Activated gamma-delta T cell treated with Interleukin-2 at 50 U/mL for 16 hours (primary cell): ENCODE results near the gene PRPH2.

ENCODE experiments used
- DNase-seq: peaks from one replicate; pipeline ENCODE4 v3.0.0-alpha.2; 2020

Gene PRPH2, protein sequence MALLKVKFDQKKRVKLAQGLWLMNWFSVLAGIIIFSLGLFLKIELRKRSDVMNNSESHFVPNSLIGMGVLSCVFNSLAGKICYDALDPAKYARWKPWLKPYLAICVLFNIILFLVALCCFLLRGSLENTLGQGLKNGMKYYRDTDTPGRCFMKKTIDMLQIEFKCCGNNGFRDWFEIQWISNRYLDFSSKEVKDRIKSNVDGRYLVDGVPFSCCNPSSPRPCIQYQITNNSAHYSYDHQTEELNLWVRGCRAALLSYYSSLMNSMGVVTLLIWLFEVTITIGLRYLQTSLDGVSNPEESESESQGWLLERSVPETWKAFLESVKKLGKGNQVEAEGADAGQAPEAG

DNA sequence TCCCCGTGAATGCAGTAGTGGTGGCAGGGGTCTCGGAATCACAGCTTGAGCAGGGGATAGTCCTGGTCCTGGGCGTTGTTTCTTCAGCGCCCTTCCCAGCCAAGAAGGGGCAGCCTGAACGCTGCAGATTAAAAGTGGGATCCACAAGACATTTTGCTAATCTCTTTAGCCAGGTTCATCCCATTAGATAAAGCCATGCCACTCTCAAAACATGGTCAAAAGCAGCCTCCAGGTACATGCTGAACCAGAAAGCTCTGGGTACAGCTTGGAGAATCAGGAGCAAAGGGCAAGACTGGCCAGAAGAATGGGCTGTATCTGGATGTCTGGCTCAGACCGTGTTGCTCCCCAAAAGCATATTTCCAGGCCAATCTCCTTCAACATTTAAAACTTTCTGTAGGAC, at the start of gene PRPH2:
TSS of gene PRPH2 (minus strand) at position 101 of the 400 bp plus-strand sequence. CDS start 263 bp downstream, outside the sequence.
- DNase-seq: no peak

DNA sequence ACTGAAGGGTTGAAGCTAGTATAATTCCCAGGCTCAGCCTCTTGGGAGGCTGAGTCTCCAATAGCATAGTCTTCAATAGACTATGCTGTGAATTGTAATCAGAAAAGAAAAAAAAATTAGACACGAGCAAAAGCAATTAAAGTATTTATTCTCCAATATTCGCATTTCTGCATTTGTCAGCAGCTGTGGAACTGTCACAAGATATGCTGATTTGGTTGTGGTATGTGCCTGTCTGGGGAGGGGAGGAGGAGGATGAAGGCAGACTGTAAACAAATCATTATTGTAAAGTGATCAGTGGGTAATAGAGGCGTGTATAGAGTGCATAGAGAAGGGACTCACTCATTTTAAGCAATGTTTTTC, 49.3 kb upstream of the PRPH2 start:
- DNase-seq: peak; percentile 25

DNA sequence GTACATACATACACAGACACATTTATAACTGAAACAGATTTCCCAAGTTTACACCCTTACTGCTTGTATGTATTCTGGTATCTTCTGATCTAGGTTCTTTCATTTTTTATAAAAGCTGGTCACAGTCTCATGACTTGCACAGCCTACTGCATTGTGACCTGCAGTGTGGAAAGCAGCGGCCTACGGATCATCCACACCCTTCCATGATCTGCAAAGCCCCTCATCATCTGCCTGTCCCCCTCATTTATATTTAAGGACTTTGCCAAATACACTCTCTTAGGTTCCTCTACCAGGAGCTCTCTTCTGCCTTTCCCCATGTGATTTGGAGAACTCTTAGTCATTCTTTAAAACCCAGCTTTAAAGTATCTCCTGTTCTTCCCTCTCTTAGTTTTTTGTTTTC, 47.4 kb upstream of the PRPH2 start:
- DNase-seq: no peak

DNA sequence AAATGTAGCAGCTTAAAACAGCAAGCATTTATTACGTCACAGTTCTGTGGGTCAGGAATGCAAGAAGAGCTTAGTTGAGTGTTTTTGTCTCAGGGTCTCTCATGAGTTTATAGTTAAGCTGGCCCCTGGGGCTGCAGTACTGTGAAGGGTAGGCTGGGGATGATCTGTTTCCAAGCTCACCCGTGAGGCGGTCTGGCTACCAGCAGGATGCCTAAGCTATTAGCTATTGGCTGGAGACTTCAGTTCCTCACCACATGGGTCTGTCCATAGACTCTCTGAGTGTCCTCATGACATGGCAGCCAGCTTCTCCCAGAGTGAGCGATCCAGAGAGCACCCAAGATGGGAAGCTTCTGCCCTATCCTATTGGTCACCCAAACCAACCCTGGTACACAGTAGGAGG, 46.7 kb upstream of the PRPH2 start:
- DNase-seq: no peak

DNA sequence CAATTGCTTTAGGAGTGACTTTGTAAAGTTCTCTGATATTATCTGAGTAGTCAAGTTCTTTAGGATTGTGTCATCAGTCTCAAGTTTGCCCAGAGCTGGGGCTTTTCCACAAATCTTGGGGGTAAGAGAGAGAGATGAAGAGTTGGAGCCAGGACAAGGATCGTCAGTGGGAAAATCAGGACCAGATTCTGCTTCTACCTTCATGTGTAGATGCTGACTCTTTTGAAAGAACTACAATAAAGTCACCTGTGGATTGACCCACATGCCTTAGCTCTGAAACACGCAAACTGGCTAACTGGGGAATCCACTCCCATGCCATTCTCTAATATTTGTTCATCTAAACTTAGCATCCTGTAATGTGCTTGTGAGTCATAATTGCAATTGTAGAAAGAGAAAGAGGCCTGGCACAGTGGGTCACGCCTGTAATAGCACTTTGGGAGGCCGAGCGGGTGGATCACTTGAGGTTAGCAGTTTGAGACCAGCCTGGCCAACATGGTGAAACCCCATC, 43.8 kb upstream of the PRPH2 start:
- DNase-seq: no peak

DNA sequence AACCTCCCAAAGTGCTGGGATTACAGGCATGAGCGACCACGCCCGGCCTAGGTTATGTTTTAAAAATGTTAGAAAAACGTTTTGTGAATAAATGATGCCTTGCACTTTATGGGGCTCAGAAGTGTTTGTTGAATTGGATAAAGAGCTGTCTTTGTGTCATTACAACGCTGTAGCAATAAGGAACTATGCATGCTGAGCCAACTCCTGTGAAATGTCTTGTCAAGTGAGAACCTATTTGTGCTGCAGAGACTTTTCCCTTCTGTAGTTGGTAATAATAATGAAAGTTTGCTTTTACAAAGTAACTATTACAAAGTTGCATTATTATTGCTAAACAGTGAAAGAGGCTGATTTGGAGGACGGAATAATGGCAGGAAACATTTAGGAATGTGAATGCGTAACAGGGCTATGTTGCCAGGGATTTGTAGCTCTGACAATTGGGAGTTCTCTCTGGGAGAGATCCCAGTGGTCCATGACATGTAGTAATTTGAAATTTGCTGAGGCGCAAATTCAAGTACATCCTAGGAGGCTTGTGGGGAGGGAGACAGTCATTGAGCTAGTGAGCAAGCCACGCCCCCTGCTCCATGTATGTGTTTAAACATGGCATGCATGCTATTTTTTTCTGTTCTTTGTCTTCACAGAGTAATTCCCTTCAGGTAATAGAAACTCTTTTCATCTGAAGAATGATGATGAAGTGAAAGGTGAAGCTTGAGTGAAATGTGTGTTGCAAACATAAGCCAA, 42.7 kb upstream of the PRPH2 start:
- DNase-seq: no peak

DNA sequence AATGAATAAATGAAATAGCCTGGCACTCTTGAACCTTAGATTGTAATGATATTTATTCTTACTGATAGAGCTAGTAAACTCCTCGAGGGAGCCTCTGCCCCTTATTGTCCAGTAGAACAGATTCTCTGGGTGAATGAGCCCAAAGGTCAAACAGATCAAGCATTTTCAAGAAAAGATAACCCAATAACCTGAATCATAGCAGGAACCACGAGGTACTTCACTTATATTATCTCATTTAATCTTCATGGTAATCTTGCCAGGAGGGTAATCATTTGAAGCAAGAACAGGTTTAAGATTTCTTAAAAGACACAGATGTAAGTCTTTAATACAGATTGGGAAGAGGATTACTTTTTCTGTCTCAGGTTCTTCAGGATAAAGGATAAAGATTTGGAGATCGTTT, 40.6 kb upstream of the PRPH2 start:
- DNase-seq: no peak

DNA sequence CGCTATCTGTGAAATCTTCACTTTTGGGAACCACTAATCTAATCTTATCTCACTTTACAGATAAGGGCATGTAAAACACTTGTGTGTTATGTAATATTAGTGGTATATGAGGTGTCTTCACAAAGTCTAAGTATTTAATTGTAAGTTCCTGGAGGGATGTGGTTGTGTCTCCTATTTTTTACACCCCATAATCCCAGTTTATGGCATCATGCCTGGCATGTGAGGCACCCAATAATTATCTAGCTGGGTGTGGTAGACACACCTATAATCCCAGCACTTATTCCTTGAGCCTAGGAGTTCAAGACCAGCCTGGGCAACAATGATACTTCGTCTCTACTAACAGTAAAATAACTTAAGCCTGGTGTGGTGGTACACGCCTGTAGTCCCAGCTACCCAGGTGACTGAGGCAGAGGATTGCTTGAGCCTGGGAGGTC, 40.0 kb upstream of the PRPH2 start:
- DNase-seq: no peak

DNA sequence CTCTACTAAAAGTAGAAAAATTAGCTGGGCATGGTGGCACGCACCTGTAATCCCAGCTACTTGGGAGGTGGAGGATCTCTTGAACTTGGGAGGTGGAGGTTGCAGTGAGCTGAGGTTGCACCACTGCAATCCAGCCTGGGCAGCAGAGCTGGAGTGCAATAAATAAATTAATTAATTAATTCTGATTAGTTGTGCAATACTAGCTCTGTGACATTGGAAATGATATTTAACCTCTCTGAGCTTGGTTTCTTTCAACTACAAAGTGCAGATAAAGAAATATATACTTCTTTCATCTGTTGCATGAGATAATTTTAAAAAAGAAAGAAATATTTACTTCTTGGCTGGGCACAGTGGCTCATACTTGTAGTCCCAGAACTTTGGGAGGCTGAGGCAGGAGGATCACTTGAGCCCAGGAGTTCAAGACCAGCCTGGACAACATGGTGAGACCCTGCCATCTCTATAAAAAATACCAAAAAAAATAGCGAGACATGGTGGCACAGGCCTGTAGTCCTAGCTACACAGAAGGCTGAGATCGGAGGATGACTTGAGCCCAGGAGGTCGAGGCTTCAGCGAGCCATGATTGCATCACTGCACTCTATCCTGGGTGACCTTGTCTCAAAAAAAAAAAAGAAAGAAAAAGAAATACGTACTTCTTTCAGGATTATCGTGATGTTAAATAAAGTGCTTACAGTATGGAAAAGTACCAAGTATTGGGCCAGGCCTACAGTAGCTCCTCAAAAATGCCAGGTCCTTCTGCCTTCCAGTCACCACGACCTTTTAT, 39.1 kb upstream of the PRPH2 start:
- no peak for DNase-seq

DNA sequence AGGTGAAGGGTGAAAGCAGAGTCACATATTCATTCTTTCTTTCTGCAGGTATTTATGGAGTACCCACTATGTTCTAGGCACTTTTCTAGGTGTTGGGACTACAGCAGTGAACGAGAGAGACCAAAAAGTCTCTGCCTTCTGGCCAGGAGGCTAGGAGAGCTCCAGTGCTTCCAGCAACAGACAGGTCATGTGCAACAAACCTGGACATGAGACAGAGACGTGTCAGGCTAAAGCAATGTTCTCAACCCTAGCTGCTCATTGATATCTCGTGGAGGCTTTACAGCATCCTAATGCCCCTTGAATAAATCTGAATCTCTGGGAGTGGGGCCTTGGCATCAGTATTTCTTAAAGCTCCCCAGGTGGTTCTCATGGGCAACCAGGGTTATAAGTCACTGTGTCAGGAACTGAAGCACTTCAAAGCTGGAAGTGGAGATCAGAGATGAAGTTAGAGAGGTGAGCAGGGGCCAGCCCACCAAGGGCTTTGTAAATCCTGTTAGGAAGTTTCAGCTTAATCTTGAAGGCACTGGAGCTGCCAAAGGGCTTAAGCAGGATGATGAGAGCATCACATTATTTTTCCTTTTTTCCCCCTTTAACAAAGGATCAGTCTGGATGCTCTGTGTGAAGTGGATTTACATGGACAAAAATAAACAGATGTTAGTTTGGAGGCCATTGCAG, 36.5 kb upstream of the PRPH2 start:
- DNase-seq: no peak

DNA sequence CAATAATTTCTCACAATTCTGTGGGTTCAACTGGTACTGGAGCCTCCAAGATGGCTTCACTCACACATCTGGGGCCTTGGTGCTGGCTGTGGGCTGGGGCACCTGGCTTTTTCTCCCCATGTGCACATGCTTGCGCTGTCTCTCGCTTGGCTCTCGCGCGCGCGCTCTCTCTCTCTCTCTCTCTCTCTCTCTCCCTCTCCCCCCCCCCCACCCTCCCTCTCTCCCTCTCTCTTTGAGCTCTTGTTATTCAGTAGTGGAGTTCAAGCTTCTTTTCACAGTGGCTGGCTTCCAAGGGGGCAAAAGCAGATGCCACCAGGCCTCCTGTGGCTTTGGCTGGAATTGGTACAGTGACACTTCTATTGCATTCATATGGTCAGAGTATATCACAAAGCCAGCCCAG, 34.3 kb upstream of the PRPH2 start:
- no peak for DNase-seq

DNA sequence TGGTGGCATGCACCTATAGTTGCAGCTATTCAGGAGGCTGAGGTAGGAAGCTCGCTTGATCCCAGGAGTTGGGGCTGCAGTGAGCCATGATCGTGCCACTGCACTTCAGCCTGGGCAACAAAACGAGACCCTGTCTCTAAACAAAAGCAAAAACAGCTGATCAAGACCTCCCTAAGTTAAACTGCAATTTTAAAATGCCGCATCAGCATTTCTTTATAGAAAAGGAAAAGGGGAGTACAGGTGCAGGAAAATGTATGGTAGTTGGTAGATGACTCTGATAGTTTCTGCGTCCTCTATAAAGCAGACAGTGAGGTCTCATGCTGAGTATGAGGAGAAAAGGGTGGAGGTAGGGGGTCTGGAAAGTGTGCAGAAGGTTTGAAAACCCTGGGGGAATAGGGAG, 32.4 kb upstream of the PRPH2 start:
- no peak for DNase-seq

DNA sequence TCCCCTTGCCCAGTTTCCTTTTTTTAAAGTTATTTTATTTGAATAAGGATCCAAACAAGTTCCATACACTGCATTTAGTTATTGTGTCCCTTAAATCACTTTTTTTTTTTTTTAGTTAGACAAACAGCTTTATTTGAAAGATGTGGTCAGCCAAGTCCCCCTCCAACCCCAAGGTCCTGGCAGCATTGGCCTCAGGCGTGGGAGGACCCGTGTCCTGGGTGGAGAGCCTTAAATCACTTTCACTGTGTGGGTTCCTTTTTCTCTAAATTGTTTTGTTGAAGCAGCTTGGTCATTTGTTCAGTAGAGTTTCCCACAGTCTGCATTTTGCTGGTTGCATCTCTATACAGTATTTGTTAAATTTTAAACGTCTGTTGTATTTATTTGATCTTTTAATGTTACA, 28.7 kb upstream of the PRPH2 start:
- no peak for DNase-seq

DNA sequence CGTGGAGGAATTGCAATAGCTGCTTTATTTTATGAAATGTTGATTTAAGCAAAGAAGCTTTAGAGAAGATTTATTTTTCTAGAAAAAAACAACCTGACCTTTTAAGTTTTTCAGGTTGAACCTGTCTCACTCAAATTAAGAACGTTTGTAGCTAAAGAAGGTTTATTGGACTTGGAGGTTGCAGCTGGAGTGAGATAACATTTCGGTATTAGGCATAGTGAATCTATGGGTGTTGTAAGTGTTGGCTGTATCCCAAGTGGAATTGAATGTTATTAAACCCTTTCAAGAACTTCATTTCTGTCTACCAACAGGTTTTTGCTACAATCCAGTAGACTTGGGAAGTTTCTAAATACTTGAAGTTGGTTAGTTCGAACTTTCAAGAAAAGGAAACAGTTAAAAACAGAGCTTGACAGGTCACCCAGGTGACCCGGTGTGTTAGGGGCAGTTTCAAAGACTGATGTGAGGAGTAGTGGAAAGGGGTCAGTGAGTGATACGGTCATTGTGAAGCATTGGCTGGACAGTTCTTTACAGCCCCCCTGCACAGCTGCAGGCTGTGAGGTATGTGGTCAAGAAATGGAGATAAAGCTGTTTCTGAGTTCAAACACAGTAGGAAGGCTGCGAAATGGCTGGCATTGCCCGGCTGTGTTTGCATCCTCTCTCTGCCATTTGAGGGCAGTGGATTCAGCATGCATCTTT, 26.0 kb upstream of the PRPH2 start:
- DNase-seq: no peak

DNA sequence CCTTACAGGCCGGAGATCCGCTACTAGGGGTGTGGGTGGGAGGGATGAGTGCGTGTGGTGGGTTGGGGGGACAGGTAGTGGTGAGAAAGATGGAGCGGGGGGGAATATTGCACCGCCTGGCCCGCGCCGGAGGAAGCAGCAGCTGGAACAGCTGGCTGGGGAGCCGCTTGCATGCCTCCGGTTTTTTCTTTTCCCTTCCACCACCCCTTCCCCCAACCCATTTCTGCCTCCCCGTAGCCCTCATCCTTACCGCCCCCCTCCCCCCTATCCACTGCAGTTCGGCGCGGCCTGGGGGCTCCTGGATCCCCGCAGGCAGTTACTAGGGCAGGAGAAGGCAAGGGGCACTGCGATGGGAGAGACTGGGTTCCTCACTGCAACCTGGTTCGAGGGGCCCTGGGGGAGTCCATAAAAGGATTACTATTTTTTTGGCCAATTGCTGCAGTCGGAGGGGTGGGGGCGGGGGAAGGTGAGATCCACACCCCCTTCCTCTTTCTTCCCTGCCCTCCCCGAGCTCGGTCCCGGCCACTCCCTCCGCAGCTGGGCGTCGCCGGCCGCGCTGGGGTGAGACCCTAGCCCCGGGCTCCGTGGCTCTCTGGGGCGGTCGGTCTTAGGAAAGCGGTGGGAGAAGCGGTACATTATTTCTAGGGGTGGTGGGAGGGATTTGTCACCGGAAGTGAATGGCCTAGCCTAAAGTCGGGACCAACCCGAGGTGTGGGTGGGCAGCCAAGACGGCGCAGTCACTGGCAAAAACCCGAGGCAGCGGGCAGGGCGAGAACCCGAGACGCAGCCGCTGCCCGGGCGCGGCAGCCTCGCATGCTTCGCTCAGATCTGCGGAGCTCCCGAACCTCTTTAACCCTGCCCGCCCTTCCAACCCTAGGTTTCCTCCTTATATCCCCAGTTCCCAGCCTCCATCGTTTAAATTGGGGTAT, 24.3 kb upstream of the PRPH2 start:
- peak; percentile 78 for DNase-seq

DNA sequence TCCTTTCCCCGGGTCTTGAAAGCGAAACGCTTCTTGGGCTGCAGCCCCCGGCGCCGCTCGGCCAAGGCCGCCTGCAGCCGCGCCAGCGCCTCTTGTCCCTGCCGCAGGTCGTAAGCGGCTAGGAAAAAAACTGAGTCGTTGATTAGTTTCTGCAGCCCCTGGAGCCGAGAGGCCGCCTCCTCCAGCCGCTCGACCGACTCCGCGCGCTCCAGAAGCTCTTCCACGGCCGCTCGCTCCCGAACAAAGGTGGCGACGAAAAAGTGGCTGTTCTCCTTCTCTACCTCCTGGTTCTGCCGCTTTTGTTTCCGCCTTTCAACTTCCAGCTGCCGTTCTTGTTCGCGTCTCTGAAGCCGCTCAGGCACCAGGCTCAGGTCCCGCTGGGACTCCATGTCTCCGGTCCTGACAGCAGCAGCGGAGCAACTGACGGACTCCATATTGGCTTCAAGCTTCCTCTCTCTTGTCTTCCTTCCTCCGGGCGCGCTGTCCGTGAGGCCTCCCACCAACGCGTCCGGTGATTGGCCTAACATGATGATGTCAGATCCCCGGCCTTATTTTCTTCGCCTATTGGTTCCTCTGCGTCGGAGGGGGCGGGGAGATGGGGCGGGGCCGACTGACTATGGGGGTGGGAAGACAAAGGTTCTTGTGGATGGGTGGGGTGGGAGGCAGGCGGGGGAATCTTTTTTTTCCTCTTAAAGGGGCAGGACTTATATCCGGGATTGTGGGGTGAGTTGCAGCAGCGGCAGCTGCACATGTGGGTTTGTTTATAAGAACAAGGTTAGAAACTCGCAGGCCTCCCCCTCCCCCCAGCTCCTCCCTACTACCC, 23.5 kb upstream of the PRPH2 start, which contains the start of gene TBCC:
TSS of gene TBCC (minus strand) at position 464 of the 823 bp plus-strand sequence. CDS start at position 434, 30 bp downstream.
- DNase-seq: peak; percentile 92

DNA sequence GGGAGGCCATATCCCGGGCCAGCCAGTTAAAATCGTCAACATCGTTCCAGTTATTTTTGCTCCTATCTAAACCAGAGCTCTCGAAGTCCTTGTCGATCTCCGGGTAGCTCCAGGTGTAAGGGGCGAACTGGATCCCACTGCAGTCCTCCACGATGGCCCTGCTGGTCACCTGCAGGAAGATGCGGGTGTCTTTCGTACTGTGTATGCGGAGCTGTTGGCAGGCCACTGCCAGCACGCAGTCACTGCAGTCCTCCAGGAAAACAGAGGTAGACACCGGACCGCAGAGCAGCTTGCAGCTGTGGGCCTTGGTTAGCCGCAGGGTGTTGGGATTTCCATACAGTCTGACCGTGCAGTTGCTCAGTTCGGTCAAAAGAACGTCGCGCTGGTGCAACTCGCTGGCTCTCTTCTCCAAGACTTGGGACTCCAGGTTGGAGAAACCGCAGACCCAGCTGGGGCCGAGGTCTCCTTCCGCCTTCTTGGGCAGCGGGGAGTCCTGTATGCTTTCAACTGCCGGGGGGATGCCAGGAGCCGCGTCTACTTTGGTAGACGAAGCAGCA, 22.8 kb upstream of the PRPH2 start:
- peak; percentile 18 for DNase-seq

DNA sequence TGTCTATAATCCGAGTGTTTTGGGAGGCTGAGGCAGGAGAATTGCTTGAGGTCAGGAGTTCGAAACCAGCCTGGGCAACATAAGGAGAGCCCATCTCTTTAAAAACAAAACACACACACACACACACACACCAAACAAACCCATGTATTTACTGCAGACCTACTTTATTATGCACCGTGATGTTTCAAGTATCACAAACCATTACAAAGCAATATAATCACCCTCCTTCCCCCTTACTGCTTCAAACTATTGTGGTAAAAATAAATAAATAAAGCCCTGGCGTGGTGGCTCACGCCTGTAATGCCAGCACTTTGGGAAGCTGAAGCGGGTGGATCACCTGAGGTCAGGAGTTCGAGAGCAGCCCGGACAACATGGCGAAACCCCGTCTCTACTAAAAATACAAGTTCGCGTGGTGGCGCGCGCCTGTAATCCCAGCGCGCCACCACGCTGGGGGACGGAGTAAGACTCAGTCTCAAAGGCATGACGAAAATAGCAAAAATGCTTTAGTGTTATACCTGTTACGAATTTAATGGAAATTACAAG, 22.0 kb upstream of the PRPH2 start:
- DNase-seq: no peak

DNA sequence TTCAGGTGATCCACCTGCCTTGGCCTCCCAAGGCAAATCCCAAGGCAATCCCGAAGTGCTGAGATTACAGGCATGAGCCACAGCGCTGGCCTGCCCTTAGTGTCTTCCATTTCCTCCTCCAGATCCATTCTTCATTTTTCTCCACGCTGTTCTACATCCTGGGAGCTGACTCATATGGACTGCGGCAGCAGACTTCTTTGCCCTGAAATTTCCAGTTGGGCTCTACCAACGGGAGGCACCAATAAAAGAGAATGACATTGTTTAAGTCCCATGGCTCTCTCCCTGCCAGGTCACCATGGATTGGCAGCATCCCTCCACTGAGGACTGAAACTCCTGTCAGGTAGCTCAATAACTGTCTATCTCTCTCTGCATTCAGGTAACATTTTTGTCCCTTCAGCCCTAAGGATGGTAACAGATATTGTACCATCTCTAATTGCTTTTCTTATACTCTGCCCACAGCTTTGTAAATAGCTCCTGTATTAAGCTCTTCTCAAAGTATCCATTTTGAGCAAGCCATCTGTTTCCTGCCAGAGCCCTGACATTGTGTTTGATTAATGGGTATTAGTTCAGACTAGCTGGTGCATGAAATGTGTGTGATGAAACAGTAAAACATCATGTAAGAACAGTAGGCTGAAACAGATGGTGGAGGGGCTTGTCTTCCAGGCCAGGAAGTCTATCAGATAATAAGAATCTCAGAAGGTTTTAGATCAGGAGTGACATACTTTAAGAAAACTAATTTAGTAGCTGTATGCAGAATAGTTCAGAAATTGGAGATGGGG, 19.9 kb upstream of the PRPH2 start:
- DNase-seq: no peak
